ENCODE measurements around the gene TEPSIN.

TEPSIN gene

DNA sequence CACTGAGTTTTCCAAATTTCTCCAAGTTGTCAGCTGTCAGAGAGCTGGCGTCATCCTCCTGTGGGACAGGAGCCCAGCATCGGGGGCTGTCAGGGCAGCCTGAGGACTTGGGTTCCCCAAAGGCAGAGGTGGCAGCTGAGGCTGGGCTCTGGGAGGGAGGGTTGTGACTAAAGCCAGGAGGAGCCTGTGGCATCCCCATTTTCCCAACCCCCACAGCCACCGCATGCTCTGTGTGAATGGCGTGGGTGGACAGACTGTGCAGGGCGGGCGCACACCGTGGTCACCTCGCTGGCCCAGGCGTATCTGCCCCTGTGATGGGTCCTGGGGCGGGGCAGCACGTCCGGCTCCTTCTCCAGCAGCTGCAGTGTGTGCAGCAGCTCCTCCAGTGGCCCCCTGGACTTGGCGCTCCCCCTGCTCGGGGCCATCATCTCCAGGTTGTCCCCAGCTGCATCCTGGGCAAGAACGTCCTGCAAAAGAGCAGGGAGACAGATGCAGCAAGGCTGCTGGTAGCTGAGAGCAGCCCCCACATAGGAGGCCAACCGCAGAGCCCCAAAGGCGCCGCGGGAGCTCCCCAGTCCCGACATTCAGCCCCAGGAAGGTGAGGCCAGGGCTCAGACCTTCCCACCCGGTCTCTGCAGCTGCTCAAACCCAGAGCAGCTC, 40.9 kb downstream of the TEPSIN start:
- DNase-seq (ENCODE audit: extremely low read depth, insufficient read length): no peak
- no peaks in the 10 kb centered on the region for H3K27me3 ChIP-seq (replicated peaks; ENCODE audit: control insufficient read depth, insufficient read depth, low read length)
- TF ChIP-seq, protein P1, sequence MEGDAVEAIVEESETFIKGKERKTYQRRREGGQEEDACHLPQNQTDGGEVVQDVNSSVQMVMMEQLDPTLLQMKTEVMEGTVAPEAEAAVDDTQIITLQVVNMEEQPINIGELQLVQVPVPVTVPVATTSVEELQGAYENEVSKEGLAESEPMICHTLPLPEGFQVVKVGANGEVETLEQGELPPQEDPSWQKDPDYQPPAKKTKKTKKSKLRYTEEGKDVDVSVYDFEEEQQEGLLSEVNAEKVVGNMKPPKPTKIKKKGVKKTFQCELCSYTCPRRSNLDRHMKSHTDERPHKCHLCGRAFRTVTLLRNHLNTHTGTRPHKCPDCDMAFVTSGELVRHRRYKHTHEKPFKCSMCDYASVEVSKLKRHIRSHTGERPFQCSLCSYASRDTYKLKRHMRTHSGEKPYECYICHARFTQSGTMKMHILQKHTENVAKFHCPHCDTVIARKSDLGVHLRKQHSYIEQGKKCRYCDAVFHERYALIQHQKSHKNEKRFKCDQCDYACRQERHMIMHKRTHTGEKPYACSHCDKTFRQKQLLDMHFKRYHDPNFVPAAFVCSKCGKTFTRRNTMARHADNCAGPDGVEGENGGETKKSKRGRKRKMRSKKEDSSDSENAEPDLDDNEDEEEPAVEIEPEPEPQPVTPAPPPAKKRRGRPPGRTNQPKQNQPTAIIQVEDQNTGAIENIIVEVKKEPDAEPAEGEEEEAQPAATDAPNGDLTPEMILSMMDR (IDR thresholded peaks at IDR 0.05; ENCODE audit: insufficient read depth, low read length, poor library complexity, severe bottlenecking): no peak
- H3K36me3 ChIP-seq (ENCODE audit: control insufficient read depth, insufficient read depth, low read length): peaks cover 3% of the 10 kb centered on the region
- no peak overlapping the region for H3K4me3 ChIP-seq (replicated peaks; ENCODE audit: low read depth, low read length)

GRCh38 chr17:81197409-81197795, 41.5 kb downstream of the TEPSIN start:
- Histone ChIP-seq H3K36me3 (ENCODE audit: control insufficient read depth, insufficient read depth, low read length) (peaks cover 3% of the 10 kb centered on the region), H3K27me3 (replicated peaks; ENCODE audit: control insufficient read depth, insufficient read depth, low read length) (no peaks in the 10 kb centered on the region), H3K4me3 (replicated peaks; ENCODE audit: low read depth, low read length) (no peak overlapping the region)
- DNase-seq (ENCODE audit: extremely low read depth, insufficient read length): no peak
- TF ChIP-seq, protein P1 (IDR thresholded peaks at IDR 0.05; ENCODE audit: insufficient read depth, low read length, poor library complexity, severe bottlenecking): no peak

DNA sequence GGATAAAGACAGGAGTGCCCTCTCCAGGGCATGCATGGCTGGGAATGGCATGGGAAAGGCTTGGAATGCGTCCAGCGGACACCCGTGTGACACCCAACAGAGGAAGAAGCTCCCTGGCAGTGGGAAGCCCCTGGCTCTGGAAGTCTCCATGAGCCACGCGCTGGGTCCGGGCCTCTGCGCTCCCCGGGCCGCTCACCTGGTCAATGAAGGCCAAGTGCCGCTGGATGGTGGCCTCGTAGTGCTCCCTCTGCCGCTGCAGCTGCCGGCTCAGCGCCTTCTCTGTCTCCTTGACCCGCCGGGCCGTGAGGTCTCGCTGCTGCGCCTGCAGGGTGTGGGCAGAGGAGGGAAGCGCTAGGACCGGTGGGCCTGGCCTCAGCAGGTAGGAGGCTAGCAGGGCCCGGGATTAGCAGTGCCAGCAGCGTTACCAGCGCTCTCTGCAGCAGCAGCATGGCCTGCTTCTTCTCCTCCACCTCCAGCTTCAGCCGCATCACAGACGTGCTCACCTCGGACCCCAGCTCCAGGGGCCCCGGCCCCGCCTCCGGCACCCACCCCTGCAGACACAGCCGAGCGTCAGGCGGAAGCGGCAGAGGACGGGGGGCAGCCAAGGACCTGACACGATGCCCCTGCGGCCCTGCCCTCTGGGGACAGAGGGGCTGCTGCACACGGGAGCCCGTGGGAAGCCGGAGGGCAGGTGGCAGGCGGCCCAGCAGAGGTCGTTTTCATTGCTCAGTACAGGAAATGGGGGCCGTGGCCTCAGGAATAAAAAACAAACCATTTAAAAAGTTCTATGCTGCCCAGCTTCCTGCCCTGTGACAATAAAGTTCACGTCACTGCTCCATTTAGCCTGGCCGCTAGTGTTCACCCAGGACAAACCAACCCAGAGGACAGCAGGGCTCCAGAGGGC, 42.1 kb downstream of the TEPSIN start:
- Histone ChIP-seq H3K27me3 (replicated peaks; ENCODE audit: control insufficient read depth, insufficient read depth, low read length) (no peaks in the 10 kb centered on the region), H3K36me3 (ENCODE audit: control insufficient read depth, insufficient read depth, low read length) (peaks cover 3% of the 10 kb centered on the region), H3K4me3 (replicated peaks; ENCODE audit: low read depth, low read length) (no peak overlapping the region)
- TF ChIP-seq, protein P1 (IDR thresholded peaks at IDR 0.05; ENCODE audit: insufficient read depth, low read length, poor library complexity, severe bottlenecking): no peak
- no peak for DNase-seq (ENCODE audit: extremely low read depth, insufficient read length)

- no peak for DNase-seq (ENCODE audit: extremely low read depth, insufficient read length)
- Histone ChIP-seq H3K36me3 (ENCODE audit: control insufficient read depth, insufficient read depth, low read length) (peaks cover 3% of the 10 kb centered on the region), H3K4me3 (replicated peaks; ENCODE audit: low read depth, low read length) (no peak overlapping the region), H3K27me3 (replicated peaks; ENCODE audit: control insufficient read depth, insufficient read depth, low read length) (no peaks in the 10 kb centered on the region)
- TF ChIP-seq, protein P1 (IDR thresholded peaks at IDR 0.05; ENCODE audit: insufficient read depth, low read length, poor library complexity, severe bottlenecking): no peak
These were observed 42.8 kb downstream of the TEPSIN start for GRCh38 chr17:81195941-81196495.

GRCh38 chr17:81194941-81195901, 43.6 kb downstream of the TEPSIN start:
- TF ChIP-seq, protein P1 (IDR thresholded peaks at IDR 0.05; ENCODE audit: insufficient read depth, low read length, poor library complexity, severe bottlenecking): no peak
- Histone ChIP-seq H3K36me3 (ENCODE audit: control insufficient read depth, insufficient read depth, low read length) (peaks cover 3% of the 10 kb centered on the region), H3K4me3 (replicated peaks; ENCODE audit: low read depth, low read length) (no peak overlapping the region), H3K27me3 (replicated peaks; ENCODE audit: control insufficient read depth, insufficient read depth, low read length) (no peaks in the 10 kb centered on the region)
- no peak for DNase-seq (ENCODE audit: extremely low read depth, insufficient read length)
